ENCODE data around the gene SHB.

DNA sequence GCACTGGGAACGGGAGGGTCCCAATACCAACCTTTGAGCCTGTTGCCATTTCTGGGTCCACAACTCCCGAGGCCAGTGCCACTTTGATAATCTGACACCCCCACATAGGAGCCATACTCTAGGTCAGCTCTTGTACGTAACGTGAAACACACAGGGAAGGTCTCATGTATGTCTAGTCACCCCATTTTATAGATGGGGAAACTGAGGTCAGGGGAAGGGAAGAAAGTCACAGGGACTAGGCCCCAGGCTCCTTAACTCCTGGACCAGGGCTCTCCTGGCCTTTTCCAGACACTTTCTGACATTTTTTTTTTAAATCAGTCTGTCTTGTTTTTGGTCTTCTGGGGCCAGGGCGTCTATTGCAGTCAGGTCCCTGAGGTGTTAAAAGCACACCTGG lies 84.8 kb downstream of the SHB start:
- TF ChIP-seq POLR2A (IDR thresholded peaks at IDR 0.05) (no peak), CTCF (IDR thresholded peaks at IDR 0.05) (no peak)
